Large intestine (tissue), 3 donors: ENCODE data around the gene WDR7. TPM values are rescaled to one million over a fixed set of nuclear protein-coding genes. Genes with fewer than 3 reads are reported as not detected.

Experiments used
- DNase-seq, 2 donors: peaks; one replicate each; pipeline versions ENCODE4 v3.0.0 to v3.0.0-alpha.2; 2013
- H3K27ac ChIP-seq: one replicate; pipeline ENCODE4 v1.5.1; 2013; ENCODE audit warnings: low read length
- H3K27me3 ChIP-seq: 2 replicates; pipeline ENCODE4 v1.6.1; 2013; ENCODE audit warnings: low read length; ENCODE audit not compliant: control insufficient read depth, insufficient read depth
- H3K36me3 ChIP-seq: 2 replicates; pipeline ENCODE4 v1.6.1; 2013; ENCODE audit warnings: low read length; ENCODE audit not compliant: control insufficient read depth, insufficient read depth
- H3K4me1 ChIP-seq: one replicate; pipeline ENCODE4 v1.6.1; 2013; ENCODE audit warnings: low read length; ENCODE audit not compliant: control insufficient read depth, insufficient read depth
- H3K4me3 ChIP-seq: one replicate; pipeline ENCODE4 v1.5.1; 2013; ENCODE audit warnings: low read length
- H3K9me3 ChIP-seq: one replicate; pipeline ENCODE4 v1.6.1; 2013; ENCODE audit warnings: mild to moderate bottlenecking, low read depth, low read length, moderate library complexity; ENCODE audit not compliant: control insufficient read depth
- WGBS: methylation state at CpG from one replicate; pipeline ENCODE4 v1.1.5; 2013; ENCODE audit warnings: low lambda C conversion rate; ENCODE audit not compliant: insufficient coverage; 5-methylcytosine and 5-hydroxymethylcytosine counted together
- polyA plus RNA-seq: library from polyadenylated mRNA; unstranded; fragments of 120-200 nt; gene quantifications from one replicate; pipeline ENCODE4 v1.2.1, GENCODE V29; 2013

Gene WDR7
- polyA plus RNA-seq, 1 donor = 9.0 TPM

DNA sequence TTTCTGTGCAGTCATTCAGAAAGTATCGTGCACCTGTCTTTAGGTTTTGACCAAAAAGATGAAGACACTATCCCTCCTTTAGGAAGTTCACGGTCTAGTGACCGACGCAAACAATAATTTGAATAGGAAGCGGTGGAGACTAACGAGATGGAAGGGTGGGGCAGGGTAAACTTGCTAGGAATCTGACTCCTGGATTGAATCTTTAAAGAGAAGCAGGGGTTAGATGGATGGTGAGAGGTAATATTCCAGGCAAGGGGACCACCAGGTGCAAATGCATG is 12.1 kb upstream of the WDR7 start:
- peak overlapping the region; percentile 89 for H3K27ac ChIP-seq
- WGBS = no CpG with 5 or more reads among the region's 6 CpGs
- H3K4me3 ChIP-seq = peak overlapping the region; percentile 64
- no peaks in the 10 kb centered on the region for H3K9me3 ChIP-seq
- H3K27me3 ChIP-seq = no peaks in the 10 kb centered on the region
- no peaks in the 10 kb centered on the region for H3K4me1 ChIP-seq
- H3K36me3 ChIP-seq = peaks cover 4% of the 10 kb centered on the region
- no peak for DNase-seq

DNA sequence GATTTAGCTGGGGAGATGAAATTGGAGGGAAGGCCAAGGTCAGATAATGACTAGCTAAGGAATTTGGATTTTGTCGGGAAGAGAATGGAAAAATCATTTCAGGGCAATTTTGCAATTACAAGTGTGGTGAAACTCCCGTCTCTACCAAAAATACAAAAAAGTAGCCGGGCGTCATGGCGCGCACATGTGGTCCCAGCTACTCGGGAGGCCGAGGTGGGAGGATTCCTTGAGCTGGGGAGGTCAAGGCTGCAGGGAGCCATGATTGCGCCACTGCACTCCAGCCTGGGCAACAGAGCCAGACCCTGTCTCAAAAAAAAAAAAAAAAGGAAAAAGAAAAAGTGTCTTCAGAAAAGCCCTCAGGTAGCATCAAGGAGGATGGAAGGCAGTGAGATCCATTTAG is 11.6 kb upstream of the WDR7 start:
- DNase-seq = no peak
- Histone ChIP-seq H3K9me3 (no peaks in the 10 kb centered on the region), H3K4me3 (no peak overlapping the region), H3K36me3 (peaks cover 4% of the 10 kb centered on the region), H3K27ac (no peak overlapping the region), H3K27me3 (no peaks in the 10 kb centered on the region), H3K4me1 (no peaks in the 10 kb centered on the region)
- WGBS = no CpG with 5 or more reads among the region's 9 CpGs

DNA sequence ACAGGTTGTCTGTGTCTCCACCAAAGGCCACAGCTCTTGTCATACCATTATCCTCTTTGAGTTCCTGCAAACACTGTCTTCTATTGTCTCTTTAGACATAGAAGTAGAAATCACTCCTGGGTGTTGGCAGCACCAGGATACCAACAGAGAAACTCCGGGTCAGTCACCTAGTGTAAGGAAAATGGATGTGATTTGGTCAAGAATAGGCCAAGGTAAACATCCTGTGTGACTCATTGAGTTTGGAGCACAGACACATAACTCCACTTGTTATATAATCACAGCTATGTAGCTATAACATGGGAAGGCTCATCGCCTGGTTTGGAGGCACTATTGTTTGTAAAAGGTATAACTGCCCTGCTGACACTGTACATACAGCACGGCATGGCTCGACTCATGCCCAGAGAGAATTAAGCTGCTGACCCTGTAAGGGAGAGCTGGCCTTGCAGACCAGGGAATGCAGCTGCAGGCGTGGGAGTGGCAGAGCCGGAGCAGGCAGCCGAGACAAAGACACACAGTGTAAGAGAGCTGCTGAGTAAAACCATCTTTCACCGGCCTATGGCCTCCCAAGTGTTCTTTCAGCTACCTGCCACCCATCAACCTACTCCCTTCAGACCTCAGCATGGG is 9.3 kb upstream of the WDR7 start:
- 90% methylated on average over 2 of the region's 8 CpGs for WGBS
- no peak overlapping the region for H3K27ac ChIP-seq
- H3K36me3 ChIP-seq = no peaks in the 10 kb centered on the region

DNA sequence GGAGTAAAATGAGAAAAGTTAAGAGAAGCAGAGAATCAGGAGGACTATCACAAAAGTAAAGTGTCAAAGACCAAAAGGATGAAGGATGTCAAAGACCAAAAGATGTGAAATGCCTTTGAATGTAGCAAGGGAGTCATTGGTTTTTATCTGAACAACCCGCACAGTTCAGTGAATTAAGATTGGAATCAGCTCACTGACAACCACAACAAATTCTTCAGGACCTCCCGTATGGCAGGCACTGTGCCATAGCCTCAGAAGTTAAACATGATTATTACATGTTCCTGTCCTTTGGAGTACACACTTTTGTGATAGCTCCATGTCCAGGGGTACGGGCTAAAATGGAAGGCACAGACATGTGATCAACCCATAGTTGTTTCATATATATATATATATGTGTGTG is 7.8 kb upstream of the WDR7 start:
- DNase-seq = no peak
- Histone ChIP-seq H3K36me3 (no peaks in the 10 kb centered on the region), H3K4me3 (no peak overlapping the region), H3K4me1 (no peaks in the 10 kb centered on the region), H3K27me3 (no peaks in the 10 kb centered on the region), H3K9me3 (no peaks in the 10 kb centered on the region), H3K27ac (no peak overlapping the region)
- WGBS = no CpG with 5 or more reads among the region's 3 CpGs

More for the DNA sequence above, 9.3 kb upstream of the WDR7 start:
- Histone ChIP-seq H3K4me1 (no peaks in the 10 kb centered on the region), H3K4me3 (no peak overlapping the region), H3K9me3 (no peaks in the 10 kb centered on the region), H3K27me3 (no peaks in the 10 kb centered on the region)
- DNase-seq = no peak

DNA sequence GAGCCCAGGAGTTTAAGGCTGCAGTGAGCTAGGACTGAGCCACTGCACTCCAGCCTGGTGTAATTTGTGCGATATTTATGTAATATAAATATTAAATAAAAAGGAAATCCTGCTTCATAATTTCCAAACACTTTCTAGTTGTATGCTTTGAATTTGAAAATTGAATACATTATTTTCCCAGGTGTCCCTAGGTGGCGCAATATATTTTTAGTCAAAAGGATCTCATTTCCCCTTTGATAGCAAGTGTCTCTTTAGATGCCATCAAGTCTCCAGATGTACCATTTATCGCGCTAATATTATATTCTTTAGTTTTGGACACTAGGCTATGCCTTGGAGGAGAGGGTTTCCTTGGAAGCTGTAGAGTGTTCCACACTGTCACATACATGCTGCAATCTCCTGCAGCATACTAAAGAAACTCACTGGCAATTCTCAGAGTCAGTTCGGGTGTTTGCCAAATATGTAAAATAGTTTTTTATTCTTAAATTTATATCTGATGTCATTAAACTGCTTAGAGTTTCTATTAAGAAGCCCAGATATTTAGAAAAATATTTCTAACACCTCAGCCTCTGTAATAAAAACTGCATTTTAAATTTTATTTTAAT is 5.6 kb upstream of the WDR7 start:
- no peak for DNase-seq

DNA sequence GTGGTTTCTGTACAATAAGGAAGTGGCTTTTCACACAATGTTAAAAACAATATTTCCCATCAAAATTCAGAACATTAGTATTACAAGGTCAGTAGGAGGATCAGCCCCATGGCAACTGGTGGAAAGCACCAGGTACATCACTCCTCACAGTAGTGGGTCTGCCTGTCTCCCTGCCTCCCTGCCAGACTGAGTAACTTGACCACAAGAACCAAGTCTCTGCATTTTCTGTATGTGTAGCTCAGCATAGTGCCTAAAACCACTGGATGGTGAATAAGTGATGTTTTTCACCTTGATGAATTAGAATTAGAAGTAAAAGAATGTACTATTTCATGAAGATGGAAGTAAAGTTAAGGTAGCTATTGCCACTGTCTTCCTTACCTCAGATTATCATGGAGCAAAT is 4.1 kb upstream of the WDR7 start:
- Histone ChIP-seq H3K9me3 (no peaks in the 10 kb centered on the region), H3K4me1 (peaks cover 2% of the 10 kb centered on the region), H3K27me3 (no peaks in the 10 kb centered on the region), H3K36me3 (no peaks in the 10 kb centered on the region), H3K27ac (no peak overlapping the region), H3K4me3 (no peak overlapping the region)
- no peak for DNase-seq

More for the DNA sequence above, 5.6 kb upstream of the WDR7 start:
- no peak overlapping the region for H3K4me3 ChIP-seq
- H3K27ac ChIP-seq = no peak overlapping the region
- H3K36me3 ChIP-seq = no peaks in the 10 kb centered on the region
- no peaks in the 10 kb centered on the region for H3K4me1 ChIP-seq
- no CpG with 5 or more reads among the region's 5 CpGs for WGBS
- H3K27me3 ChIP-seq = no peaks in the 10 kb centered on the region
- no peaks in the 10 kb centered on the region for H3K9me3 ChIP-seq

DNA sequence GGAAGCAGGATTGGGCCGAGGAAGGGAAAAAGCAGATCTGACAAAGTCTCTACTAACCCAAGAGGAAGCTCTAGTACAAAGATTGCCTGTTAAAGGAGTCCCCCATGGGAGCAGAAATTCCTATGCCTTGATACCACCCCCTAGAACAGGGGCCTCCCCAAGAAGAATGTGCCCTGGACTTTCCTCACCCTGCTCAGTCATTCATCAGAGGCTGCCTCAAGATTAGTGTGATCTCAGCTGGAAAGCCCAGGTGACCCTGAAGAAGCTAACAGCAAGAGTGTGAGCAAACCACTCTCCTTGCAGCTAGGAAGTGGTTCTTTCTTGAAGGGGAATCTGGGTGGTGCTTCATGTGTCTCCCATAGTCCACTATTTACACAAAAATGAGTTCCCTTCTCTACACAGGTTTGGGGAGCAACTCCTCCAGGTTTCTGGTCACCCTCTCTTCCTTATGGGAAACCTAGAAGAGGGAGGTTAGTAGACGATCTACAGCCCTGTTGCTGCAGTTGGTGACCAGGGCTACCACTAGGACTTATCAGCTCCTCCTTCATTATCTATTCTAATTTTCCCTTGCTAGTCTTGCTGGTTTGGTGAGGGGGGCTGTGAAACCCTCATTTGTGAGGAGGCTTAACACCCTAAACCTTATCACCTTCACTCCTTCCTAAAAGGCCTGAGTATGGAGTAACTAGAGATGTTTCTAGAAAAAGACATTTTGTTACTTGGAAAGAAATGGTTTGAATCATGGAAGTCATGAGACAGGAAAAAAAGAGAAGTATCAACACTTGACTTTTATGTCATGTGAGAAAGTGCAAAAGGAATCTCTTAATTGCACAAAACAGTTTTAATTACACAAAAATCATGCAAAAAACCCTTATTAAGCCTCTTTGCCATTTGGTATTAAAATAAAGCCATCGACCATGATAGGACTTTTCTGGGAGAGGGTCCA is 2.9 kb upstream of the WDR7 start:
- 80% methylated on average over 1 of the region's 3 CpGs for WGBS
- DNase-seq = peak; percentile 27 to 61
- H3K4me3 ChIP-seq = no peak overlapping the region
- H3K27me3 ChIP-seq = no peaks in the 10 kb centered on the region
- no peaks in the 10 kb centered on the region for H3K36me3 ChIP-seq
- peaks cover 5% of the 10 kb centered on the region for H3K4me1 ChIP-seq
- H3K27ac ChIP-seq = no peak overlapping the region
- no peaks in the 10 kb centered on the region for H3K9me3 ChIP-seq

DNA sequence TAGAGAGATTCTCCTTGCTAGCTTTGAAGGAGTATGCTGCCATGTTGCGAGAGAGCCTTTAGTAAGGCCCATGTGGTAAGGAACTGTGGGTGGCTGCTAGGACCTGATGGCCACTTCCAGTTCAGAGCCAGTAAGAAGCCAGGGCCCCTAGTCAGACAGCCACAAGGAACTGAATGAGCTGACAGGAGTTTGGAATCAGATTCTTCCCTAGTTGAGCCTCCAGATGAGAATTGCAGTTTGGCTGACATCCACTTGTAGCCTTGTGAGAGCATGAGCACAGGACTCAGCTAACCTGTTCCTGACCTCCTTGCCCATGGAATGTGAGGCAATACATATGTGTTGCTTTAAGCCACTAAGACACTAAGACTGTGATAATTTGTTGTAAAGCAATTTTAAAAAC is 1.2 kb upstream of the WDR7 start:
- Histone ChIP-seq H3K9me3 (no peaks in the 10 kb centered on the region), H3K36me3 (no peaks in the 10 kb centered on the region), H3K4me1 (peaks cover 5% of the 10 kb centered on the region), H3K27ac (no peak overlapping the region), H3K27me3 (no peaks in the 10 kb centered on the region), H3K4me3 (no peak overlapping the region)
- WGBS = no CpG with 5 or more reads among the region's 1 CpG
- DNase-seq = no peak

DNA sequence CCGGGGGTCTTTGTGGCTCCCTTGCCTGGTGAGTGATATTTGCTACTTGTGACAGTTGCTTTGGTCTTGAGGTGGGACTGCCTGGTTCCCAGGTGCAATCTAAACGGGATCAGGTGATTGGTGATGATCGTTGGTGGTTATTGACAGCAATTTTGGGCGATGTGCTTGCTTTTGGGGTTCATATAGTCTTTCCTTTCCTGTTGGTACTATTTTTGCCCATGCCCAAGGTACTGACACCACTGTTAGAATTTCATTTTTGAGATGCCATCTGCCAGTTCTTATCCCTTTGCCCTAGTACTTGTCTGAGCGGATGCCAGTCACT is 573 bp downstream of the WDR7 start:
- no peaks in the 10 kb centered on the region for H3K9me3 ChIP-seq
- no peaks in the 10 kb centered on the region for H3K27me3 ChIP-seq
- H3K27ac ChIP-seq = peak overlapping the region; percentile 71
- DNase-seq = no peak
- H3K4me3 ChIP-seq = peak overlapping the region; percentile 72
- peaks cover 5% of the 10 kb centered on the region for H3K4me1 ChIP-seq
- no peaks in the 10 kb centered on the region for H3K36me3 ChIP-seq
- WGBS = no CpG with 5 or more reads among the region's 5 CpGs

DNA sequence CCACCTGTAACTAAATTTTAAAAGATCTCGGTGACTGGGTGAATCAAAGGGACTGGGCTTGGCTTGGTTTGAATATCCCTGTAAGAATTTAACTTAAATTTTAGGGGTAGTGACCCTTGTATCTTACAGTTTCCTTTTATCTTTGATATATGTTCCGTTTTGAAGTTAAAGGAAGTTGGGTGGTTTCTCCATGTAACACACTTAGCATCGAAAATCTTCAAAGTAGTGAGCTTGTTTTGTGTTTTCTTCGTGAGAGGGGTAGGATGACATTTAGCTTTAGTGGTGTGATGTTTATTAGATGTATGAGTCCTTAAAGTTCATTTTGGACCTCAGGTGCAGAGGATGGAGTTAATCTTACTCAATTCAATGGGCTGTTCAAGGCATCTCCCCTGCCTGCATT is 1.6 kb downstream of the WDR7 start:
- peaks cover 5% of the 10 kb centered on the region for H3K4me1 ChIP-seq
- H3K27me3 ChIP-seq = no peaks in the 10 kb centered on the region
- DNase-seq = no peak
- no peak overlapping the region for H3K4me3 ChIP-seq
- no peaks in the 10 kb centered on the region for H3K9me3 ChIP-seq
- H3K36me3 ChIP-seq = no peaks in the 10 kb centered on the region
- 95% methylated on average over 2 of the region's 4 CpGs for WGBS
- no peak overlapping the region for H3K27ac ChIP-seq
